A172 (cell line): Measurements from ENCODE around the gene MTNR1A. TPM values are rescaled to one million over a fixed set of nuclear protein-coding genes. Genes with fewer than 3 reads are reported as not detected.
A peak's percentile ranks its signal among the peaks of the same experiment; 100 is the strongest.

Experiments used
- DNase-seq: peaks from one replicate; pipeline ENCODE4 v3.0.0-alpha.2; 2015; ENCODE audit warnings: low spot score
- total RNA-seq: library from RNA; depleted of rRNA; stranded (reverse); fragments of >200 nt; shearing (Covaris generic); gene quantifications from 2 replicates; pipeline ENCODE4 v1.2.3, GENCODE V29; 2014; rRNA removed

The MTNR1A gene
- total RNA-seq, 1 experiment from 2014 or later = not detected

DNA sequence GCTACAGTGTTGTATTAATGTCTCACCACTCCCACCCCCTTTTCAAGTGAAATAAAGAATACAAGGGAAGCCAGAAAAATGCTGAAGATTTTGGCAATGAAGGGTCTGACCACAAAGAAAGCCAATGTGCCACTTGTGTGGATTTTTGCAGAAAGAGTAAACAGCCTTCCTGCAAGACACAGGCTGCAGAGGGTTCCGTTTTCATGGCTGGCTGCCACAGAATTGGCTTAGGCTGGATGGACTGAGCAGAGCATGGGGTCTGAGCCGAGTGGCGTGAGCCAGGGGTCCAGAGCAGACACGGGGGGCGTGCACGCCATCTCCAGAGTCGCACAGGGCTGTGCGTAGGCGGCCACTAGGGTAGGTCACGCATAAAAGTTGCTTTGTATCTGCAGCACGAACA, 69.2 kb downstream of the MTNR1A start:
- DNase-seq = no peak

DNA sequence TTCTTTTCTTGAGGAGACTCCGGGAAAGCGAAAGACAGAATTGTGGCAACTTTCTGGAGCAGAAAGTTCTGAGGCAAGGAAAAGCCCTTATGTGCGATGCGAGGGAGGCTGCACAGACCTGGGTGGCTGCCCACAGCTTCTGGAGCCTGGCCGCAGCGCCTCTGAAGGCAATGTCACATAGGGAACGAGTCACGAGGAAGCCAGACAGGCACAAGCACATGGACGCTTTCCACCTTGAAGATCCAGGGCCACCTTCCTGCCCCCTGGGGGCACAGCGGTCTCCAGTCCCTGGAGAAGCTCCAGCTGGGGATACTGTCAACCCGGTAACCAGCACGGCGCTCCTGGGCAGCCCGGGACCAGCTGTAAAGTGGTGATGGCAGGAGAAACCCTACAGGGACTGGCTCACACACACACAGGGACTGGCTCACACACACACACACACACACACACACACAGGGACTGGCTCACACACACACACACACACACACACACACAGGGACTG, 69.8 kb downstream of the MTNR1A start:
- DNase-seq = peak; percentile 4

DNA sequence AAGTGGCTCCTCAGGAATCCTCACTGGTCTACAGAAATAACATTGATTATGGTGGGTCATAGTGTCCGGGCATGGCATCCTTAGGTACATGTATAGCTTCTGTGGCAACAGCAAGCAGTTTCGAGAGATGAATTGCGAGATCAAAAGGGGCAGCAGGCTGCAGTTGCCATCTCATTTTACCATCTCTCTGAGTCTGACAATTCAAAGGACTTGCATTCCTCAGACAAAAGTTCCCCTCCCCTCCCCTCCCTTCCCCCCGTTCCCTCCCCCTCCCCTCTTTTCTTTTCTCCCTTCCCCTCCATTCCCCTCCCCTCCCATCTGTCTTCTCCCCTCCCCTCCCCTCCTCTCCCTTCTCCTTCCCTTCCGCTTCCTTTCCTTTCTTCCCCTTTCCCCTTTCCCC, 70.2 kb downstream of the MTNR1A start:
- no peak for DNase-seq

DNA sequence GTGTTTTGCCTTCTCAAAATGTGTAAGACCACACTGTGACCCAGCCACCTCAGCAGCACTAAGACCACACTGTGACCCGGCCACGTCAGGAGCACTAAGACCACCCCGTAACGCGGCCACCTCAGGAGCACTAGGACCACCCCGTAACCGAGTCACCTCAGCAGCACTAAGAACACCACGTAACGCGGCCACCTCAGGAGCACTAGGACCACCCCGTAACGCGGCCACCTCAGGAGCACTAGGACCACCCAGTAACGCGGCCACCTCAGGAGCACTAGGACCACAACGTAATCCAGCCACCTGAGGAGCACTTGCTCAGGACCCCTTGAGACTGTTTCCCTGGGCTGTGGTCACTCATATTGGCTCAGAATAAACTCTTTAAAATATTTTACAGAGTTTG, 71.7 kb downstream of the MTNR1A start:
- no peak for DNase-seq

Other genes with a start within 250 kb of the MTNR1A start
- gene FAT1, start 168.3 kb upstream of the MTNR1A start, total RNA-seq = 124 and 128 TPM in 2 replicates